Stimulated activated CD8-positive, alpha-beta memory T cell treated with anti-CD3 and anti-CD28 coated beads, Interleukin-2, amount 100 ng/mL, for 48 hours (primary cell): ENCODE measurements around the gene ATP13A3.
"Not testable (repeated sequence)": the region's sequence is repeated elsewhere in the genome, so short reads cannot be mapped to it uniquely, and the experiment has no call there.

Source experiments
- DNase-seq, 2 donors: peaks; one replicate each; pipeline ENCODE4 v3.0.0-alpha.2; 2020; ENCODE audit warnings: low read depth in 2 of 2

The ATP13A3 gene

GRCh38 chr3:194500198-194500597, 13.4 kb upstream of the ATP13A3 start:
- no peak for DNase-seq

GRCh38 chr3:194499516-194499915, 12.7 kb upstream of the ATP13A3 start:
- not testable (repeated sequence) for DNase-seq

- no peak for DNase-seq
These were observed 11.2 kb upstream of the ATP13A3 start for GRCh38 chr3:194497799-194498575.

- DNase-seq: no peak
These were observed 9.6 kb upstream of the ATP13A3 start for GRCh38 chr3:194496217-194496919.

- DNase-seq: no peak
These were observed 8.2 kb upstream of the ATP13A3 start for GRCh38 chr3:194494951-194495374.

GRCh38 chr3:194493995-194494927, 7.5 kb upstream of the ATP13A3 start:
- not testable (repeated sequence) for DNase-seq

GRCh38 chr3:194492001-194492400, 5.2 kb upstream of the ATP13A3 start:
- DNase-seq: no peak

GRCh38 chr3:194489736-194490612, 3.2 kb upstream of the ATP13A3 start:
- DNase-seq: no peak

DNA sequence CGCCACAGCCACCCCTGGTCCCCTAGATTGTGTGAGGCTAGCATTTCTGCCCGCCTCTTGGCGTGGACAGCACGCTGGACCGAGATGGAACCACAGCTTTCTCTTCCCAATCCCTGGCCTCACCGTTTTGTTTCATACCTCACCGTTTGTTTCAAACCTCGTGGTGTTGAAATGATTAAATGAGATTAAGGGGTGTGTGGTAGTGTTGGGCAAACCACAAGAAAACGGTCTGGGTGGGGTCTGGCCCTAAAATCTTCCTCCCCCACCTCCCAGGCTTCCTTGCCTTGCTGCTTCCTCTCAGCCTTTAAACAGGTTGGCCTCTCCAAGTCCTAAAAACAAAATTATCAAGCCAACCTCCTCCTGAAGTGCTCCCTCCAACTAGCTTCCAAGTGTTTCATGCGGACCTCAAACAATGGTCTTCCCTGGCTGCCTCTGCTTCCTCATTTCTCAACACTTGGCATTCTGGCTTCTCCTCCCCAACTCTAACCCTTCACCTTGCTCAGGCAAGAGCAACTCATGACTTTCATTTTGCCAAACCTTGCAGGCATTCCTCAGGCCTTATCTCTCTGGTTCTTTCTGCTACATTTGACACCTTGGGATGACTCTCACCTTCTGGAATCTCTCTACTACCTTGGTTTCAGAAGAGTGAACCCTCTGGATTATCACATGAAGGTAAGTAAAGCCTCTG, 1.4 kb upstream of the ATP13A3 start:
- no peak for DNase-seq

- DNase-seq: peak; percentile 9 to 32
These were observed 670 bp upstream of the ATP13A3 start for GRCh38 chr3:194487289-194488054.

- DNase-seq: peak; percentile 28 to 44
These were observed 792 bp downstream of the ATP13A3 start for GRCh38 chr3:194485881-194486539.

DNA sequence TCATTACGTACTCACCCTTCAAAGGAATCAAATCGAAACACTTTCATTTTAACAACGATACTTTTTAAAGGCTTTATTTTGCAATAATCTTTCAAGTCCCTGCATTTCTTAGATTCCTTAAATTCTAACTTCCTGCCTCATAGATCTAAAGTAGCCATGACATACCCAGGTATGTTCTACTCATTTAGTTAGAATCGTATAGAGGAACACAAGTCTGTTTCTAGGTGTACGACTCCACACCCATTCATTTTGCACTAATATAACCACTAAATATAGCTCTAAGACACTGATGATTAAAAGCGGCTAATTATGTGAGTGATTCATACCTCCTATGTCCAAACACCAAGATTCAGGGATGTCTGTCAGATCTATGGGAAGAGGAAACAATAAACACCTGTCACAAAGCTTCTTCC, 1.3 kb downstream of the ATP13A3 start:
- no peak for DNase-seq

DNA sequence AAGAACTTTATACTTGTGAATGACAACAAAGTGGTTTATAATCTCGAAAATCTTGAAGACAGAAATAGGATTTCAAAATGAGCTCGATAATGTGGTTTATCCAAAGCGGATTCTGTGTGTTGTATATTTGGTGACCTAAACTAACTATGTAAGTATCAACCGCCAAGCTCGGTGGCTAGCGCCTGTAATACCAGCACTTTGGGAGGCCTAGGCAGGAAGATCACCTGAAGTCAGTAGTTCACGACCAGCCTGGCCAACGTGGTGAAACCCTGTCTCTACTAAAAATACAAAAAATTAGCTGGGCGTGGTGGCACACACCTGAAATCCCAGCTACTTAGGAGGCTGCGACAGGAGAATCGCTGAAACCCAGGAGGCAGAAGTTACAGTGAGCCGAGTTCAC, 2.2 kb downstream of the ATP13A3 start:
- no peak for DNase-seq

DNA sequence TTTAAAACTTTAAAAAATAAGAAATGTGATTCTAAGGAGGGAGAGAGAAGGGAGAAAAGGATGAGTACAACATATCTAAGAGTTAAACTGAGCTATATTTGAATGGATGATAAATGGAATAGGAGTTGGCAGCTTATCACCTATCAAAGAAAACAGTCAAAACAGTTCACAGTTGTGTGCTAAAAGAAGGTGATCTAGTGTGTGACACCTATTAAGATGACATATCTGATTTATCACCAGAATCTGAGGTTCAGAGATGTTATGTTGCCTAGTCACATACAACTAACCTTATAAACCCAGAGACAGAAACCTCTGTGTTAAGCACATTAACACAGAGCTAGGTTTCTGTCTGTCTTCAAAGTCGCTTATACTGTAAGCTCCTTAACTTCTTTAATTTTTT, 3.0 kb downstream of the ATP13A3 start:
- no peak for DNase-seq

- DNase-seq: not testable (repeated sequence)
These were observed 4.0 kb downstream of the ATP13A3 start for GRCh38 chr3:194482830-194483229.

DNA sequence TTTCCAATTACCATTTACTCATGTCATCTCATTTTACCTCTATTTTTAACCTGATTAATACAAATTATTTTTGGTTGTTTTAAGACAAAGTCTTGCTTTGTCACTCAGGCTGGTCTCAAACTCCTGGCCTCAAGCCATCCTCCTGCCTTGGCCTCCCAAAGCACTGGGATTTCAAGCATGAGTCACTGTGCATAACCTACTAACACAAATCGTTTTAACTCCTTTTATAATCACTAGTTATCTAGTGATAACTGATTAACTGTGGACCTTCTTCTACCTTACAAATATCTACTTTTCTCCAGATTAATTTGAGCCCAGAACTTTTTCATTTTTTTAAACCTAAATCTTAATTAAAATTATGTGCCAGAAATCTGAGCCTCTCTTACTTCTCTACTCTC, 4.6 kb downstream of the ATP13A3 start:
- DNase-seq: no peak

DNA sequence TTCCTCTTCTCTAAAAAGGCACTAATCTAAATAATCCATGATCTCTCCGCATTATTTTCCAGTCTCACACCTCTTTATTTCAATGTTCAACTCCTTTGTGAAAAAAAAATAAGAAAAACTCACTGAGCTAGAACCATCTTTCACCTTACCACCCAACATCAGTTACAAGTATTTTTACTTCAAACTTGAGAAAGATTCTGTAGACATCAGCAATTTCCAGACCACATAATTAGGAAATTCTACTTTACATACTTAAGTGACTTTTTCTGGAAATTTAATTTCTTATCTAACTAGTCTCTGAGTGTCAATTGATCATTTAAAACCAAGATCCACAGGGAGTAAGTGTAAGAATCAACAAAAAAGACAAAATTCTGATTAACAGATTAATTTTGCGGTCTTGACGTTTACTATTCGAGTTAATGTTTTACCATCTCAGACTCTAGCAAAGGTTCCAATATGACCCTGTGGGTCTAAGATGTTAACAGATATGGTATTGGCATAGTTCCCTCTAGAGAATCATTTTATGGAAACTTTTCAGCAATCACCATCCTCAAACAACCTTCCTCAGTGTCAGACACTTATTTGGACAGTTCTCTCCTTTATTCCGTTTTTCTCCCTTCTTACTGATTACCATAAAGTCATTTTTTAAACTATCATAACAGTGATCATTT, 5.1 kb downstream of the ATP13A3 start:
- no peak for DNase-seq

GRCh38 chr3:194481103-194481502, 5.7 kb downstream of the ATP13A3 start:
- no peak for DNase-seq

- DNase-seq: no peak
These were observed 10.0 kb downstream of the ATP13A3 start for GRCh38 chr3:194476784-194477183.
